HG03442 (cell line): ENCODE measurements around the gene EHD1.

Experiments used
- ATAC-seq: cut with Tn5 transposase; IDR thresholded peaks from one replicate; pipeline ENCODE4 v1.9.1; 2021; ENCODE audit warnings: mild to moderate bottlenecking, moderate library complexity; ENCODE audit not compliant: unreplicated experiment

EHD1 gene

GRCh38 chr11:64910451-64911093, 32.2 kb upstream of the EHD1 start:
- no peak for ATAC-seq

GRCh38 chr11:64909653-64910343, 31.4 kb upstream of the EHD1 start:
- no peak for ATAC-seq

GRCh38 chr11:64908766-64909165, 30.3 kb upstream of the EHD1 start:
- no peak for ATAC-seq

- no peak for ATAC-seq
Observed at GRCh38 chr11:64906314-64906635, 27.9 kb upstream of the EHD1 start.

- ATAC-seq: no peak
Observed at GRCh38 chr11:64905516-64906313, 27.3 kb upstream of the EHD1 start.

GRCh38 chr11:64903291-64903833, 24.9 kb upstream of the EHD1 start:
- ATAC-seq: no peak

GRCh38 chr11:64902102-64902900, 23.9 kb upstream of the EHD1 start:
- ATAC-seq: no peak

- no peak for ATAC-seq
Observed at GRCh38 chr11:64900774-64901173, 22.4 kb upstream of the EHD1 start.

GRCh38 chr11:64900263-64900678, 21.9 kb upstream of the EHD1 start:
- no peak for ATAC-seq

- no peak for ATAC-seq
Observed at GRCh38 chr11:64898541-64898940, 20.1 kb upstream of the EHD1 start.

- no peak for ATAC-seq
Observed at GRCh38 chr11:64898076-64898445, 19.6 kb upstream of the EHD1 start.

- ATAC-seq: no peak
Observed at GRCh38 chr11:64897381-64898075, 19.1 kb upstream of the EHD1 start.

- ATAC-seq: no peak
Observed at GRCh38 chr11:64896448-64897022, 18.1 kb upstream of the EHD1 start.

GRCh38 chr11:64894812-64895452, 16.5 kb upstream of the EHD1 start:
- ATAC-seq: no peak

GRCh38 chr11:64894070-64894811, 15.8 kb upstream of the EHD1 start:
- no peak for ATAC-seq

- ATAC-seq: no peak
Observed at GRCh38 chr11:64893194-64894069, 15.0 kb upstream of the EHD1 start.

- ATAC-seq: no peak
Observed at GRCh38 chr11:64892838-64893193, 14.4 kb upstream of the EHD1 start.

GRCh38 chr11:64892411-64892831, 14.0 kb upstream of the EHD1 start:
- no peak for ATAC-seq
